GM12892 (cell line): ENCODE data around the gene AP1AR.

Experiments
- POLR2A ChIP-seq: IDR thresholded peaks from 2 replicates; pipeline ENCODE4 v1.6.1; 2011; ENCODE audit warnings: low read depth, low read length, control low read depth
- POLR2AphosphoS5 ChIP-seq: IDR thresholded peaks from 2 replicates; pipeline ENCODE4 v1.6.1; 2011; ENCODE audit warnings: low read depth, low read length, control low read depth
- TAF1 ChIP-seq: IDR thresholded peaks from 2 replicates; pipeline ENCODE4 v1.6.1; 2011; ENCODE audit warnings: low read depth, mild to moderate bottlenecking, control low read depth, low read length, borderline replicate concordance

DNA sequence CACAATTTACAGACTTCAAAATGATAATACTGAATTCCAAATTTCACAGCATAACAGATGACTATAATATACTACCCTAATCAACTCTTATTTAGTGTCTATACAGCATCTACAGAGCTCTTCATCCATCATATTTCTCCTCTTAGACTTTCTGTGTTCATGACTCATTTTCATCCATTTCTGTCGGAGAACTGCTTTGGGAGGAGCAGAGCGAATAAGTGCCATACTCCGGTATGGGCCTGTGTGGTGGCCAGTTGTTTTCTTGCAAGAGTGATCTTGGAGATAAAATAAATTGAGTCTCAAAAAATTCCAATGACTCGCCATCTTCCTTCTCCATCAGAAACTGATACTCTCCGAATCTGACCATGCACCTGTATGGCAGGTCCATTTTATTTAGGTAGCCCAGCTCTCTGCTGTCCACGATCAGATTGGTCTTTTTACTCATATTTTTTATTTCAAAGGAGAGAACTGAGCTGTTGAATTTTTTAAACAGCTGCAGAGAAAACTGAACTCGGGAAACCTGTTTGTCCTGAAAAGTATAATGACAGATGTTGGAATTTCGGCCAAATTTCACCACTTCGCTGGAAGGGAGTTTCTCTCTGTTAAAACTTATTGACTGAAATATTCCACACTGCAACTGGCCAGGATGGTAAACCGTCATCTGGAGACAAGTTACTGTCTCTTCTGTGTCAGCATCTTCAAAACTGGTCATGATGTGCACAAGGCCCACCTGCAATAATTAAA, 46.3 kb downstream of the AP1AR start:
- TF ChIP-seq POLR2A (no peak), POLR2AphosphoS5 (no peak), TAF1 (no peak)
